Measurements from ENCODE around the gene TMPRSS12. TPM values are rescaled to one million over a fixed set of nuclear protein-coding genes. Genes with fewer than 3 reads are reported as not detected.
A peak's percentile ranks its signal among the peaks of the same experiment; 100 is the strongest.
"Not testable (repeated sequence)": the region's sequence is repeated elsewhere in the genome, so short reads cannot be mapped to it uniquely, and the experiment has no call there.

TMPRSS12 gene
- total and polyA plus RNA-seq, 3 donors from 2014 or later = 6.8 to 65.6 (median 8.9) TPM

DNA sequence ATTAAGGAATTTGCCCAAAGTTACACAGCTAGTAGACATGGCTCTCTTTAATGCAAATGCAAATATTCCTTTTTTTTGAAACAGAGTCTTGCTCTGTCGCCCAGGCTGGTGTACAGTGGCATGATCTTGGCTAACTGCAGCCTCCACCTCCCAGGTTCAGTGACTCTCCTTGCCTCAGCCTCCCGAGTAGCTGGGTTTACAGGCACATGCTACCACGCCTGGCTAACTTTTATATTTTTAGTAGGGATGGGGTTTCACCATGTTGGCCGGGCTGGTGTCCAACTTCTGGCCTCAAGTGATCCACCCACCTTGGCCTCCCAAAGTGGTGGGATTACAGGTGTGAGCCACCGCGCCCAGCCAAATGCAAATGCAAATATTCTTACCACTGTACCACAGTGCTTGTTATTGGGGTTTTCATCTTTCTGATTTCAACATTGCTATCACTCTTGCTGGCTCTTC, 85.1 kb downstream of the TMPRSS12 start:
- no peak for DNase-seq
- peaks cover 12% of the 10 kb centered on the region for H3K4me1 ChIP-seq
- H3K36me3 ChIP-seq (ENCODE audit: low read depth, missing control alignments) = peaks cover 3% of the 10 kb centered on the region
- H3K9me3 ChIP-seq = no peaks in the 10 kb centered on the region
- no peaks in the 10 kb centered on the region for H3K27me3 ChIP-seq
- H3K4me3 ChIP-seq = peak overlapping the region; percentile 69 to 78
- H3K27ac ChIP-seq = peak overlapping the region in 1 of 2 donors; percentile 90
- TF ChIP-seq POLR2A (IDR thresholded peaks at IDR 0.05) = no peak
- TF ChIP-seq, protein P1, sequence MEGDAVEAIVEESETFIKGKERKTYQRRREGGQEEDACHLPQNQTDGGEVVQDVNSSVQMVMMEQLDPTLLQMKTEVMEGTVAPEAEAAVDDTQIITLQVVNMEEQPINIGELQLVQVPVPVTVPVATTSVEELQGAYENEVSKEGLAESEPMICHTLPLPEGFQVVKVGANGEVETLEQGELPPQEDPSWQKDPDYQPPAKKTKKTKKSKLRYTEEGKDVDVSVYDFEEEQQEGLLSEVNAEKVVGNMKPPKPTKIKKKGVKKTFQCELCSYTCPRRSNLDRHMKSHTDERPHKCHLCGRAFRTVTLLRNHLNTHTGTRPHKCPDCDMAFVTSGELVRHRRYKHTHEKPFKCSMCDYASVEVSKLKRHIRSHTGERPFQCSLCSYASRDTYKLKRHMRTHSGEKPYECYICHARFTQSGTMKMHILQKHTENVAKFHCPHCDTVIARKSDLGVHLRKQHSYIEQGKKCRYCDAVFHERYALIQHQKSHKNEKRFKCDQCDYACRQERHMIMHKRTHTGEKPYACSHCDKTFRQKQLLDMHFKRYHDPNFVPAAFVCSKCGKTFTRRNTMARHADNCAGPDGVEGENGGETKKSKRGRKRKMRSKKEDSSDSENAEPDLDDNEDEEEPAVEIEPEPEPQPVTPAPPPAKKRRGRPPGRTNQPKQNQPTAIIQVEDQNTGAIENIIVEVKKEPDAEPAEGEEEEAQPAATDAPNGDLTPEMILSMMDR (IDR thresholded peaks at IDR 0.05) = no peak
- intact Hi-C loops (cut with DNase I; ENCODE audit: low total_unique reads) = no loop called here
- WGBS, 2 donors = 76 to 77% methylated on average over 5 to 6 of the region's 6 CpGs

DNA sequence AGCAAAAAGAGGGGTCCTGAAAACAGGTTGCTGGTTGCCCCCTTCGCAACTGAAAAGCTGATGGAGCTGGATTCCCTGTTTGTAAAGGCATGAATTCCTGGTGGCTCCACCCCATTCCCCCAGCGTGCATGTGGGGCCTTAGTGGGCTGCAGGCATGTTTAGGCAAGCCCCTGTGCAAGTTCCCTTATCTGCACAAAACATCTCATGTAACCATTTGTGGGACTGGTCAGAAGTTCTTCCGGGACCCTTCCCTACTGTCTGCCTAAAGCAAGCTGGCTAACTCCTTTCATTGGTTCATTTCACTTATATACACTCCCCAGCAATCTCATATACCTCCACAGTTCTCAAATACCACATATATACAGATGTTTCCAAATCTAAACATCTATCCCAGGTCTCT, 85.7 kb downstream of the TMPRSS12 start:
- Histone ChIP-seq H3K4me3 (peak overlapping the region; percentile 69 to 78), H3K9me3 (no peaks in the 10 kb centered on the region), H3K36me3 (ENCODE audit: low read depth, missing control alignments) (peaks cover 3% of the 10 kb centered on the region), H3K4me1 (peaks cover 12% of the 10 kb centered on the region), H3K27ac (peak overlapping the region in 1 of 2 donors; percentile 90), H3K27me3 (no peaks in the 10 kb centered on the region)
- intact Hi-C loops (cut with DNase I; ENCODE audit: low total_unique reads) = no loop called here
- DNase-seq = no peak
- WGBS, 2 donors = 65 to 74% methylated on average over 3 of the region's 3 CpGs
- TF ChIP-seq POLR2A (IDR thresholded peaks at IDR 0.05) = no peak
- TF ChIP-seq, protein P1 (IDR thresholded peaks at IDR 0.05) = no peak

DNA sequence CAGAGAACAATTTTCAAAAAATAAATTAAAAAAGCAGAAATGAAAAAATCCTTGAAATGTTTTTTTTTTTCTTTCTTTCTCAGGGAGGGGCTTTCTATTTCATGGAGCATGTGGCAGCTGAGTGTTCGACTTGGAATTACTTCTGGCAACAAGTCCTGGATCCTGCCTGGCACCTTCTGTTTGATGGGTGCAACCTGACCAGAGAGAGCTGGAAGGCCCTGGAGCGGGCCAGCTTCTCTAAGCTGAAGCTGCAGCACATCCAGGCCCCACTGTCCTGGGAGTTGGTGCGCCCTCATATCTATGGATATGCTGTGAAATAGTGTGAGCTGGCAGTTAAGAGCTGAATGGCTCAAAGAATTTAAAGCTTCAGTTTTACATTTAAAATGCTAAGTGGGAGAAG, 87.1 kb downstream of the TMPRSS12 start:
- no peaks in the 10 kb centered on the region for H3K27me3 ChIP-seq
- H3K4me3 ChIP-seq = no peak overlapping the region
- peaks cover 20% of the 10 kb centered on the region for H3K4me1 ChIP-seq
- intact Hi-C loops (cut with DNase I; ENCODE audit: low total_unique reads) = loop anchor here (10.0 kb wide), 1 partner anchor 55 kb away; no protein-coding TSS in a partner anchor
- no peak for DNase-seq
- no peaks in the 10 kb centered on the region for H3K9me3 ChIP-seq
- peaks cover 3% of the 10 kb centered on the region for H3K36me3 ChIP-seq (ENCODE audit: low read depth, missing control alignments)
- WGBS, 2 donors = 89 to 90% methylated on average over 3 of the region's 3 CpGs
- no peak overlapping the region for H3K27ac ChIP-seq
- TF ChIP-seq, protein P1 (IDR thresholded peaks at IDR 0.05) = no peak
- TF ChIP-seq POLR2A (IDR thresholded peaks at IDR 0.05) = no peak

DNA sequence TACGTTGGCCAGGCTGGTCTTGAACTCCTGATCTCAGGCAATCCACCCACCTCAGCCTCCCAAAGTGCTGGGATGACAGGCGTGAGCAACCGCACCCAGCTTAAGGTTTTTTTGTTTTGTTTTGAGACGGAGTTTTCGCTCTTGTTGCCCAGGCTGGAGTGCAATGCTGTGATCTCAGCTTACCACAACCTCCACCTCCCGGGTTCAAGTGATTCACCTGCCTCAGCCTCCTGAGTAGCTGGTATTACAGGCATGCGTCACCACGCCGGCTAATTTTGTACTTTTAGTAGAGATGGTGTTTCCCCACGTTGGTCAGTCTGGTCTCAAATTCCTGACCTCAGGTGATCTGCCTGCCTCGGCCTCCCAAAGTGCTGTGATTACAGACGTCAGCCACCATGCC, 87.8 kb downstream of the TMPRSS12 start:
- not testable (repeated sequence) for H3K36me3 ChIP-seq (ENCODE audit: low read depth, missing control alignments); H3K27ac ChIP-seq; DNase-seq; H3K4me3 ChIP-seq; H3K9me3 ChIP-seq; H3K27me3 ChIP-seq
- WGBS, 2 donors = 90 to 93% methylated on average over 12 of the region's 12 CpGs
- intact Hi-C loops (cut with DNase I; ENCODE audit: low total_unique reads) = loop anchor here (10.0 kb wide), 1 partner anchor 54 kb away; no protein-coding TSS in a partner anchor
- peaks cover 20% of the 10 kb centered on the region for H3K4me1 ChIP-seq

DNA sequence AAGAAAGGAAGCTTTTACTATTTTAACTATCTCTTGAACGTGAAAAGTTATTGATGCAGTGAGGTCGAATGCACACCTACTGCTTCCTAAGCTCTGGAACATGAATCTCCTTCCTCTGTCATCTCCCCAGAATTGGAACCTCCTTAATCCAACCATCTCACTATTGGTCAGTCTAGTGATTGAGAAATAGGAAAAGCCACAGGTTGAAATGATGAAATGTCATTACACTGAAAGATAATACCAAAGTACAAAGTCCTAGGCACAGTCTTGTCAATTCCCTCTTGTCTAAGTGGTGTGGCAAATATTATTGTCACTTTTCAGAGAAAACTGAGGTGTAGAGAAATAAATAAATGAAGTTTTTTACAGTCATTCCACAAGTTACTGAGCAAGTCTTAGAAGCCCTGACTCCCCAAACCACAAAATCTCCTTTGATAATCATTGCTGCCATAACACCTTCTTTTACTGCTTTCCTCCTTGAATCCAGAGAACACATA, 90.1 kb downstream of the TMPRSS12 start:
- H3K36me3 ChIP-seq (ENCODE audit: low read depth, missing control alignments) = peaks cover 3% of the 10 kb centered on the region
- peaks cover 29% of the 10 kb centered on the region for H3K4me1 ChIP-seq
- no peaks in the 10 kb centered on the region for H3K27me3 ChIP-seq
- peak overlapping the region in 1 of 2 donors; percentile 67 for H3K27ac ChIP-seq
- WGBS, 2 donors = 67 to 74% methylated on average over 2 of the region's 2 CpGs
- H3K9me3 ChIP-seq = no peaks in the 10 kb centered on the region
- no peak for DNase-seq
- TF ChIP-seq POLR2A (IDR thresholded peaks at IDR 0.05) = no peak
- TF ChIP-seq, protein P1 (IDR thresholded peaks at IDR 0.05) = no peak
- intact Hi-C loops (cut with DNase I; ENCODE audit: low total_unique reads) = loop anchor here (10.0 kb wide), 1 partner anchor 52 kb away; no protein-coding TSS in a partner anchor
- H3K4me3 ChIP-seq = no peak overlapping the region
